GM21423 (cell line): Measurements from ENCODE around the gene SNX15.
"Not testable (repeated sequence)": the region's sequence is repeated elsewhere in the genome, so short reads cannot be mapped to it uniquely, and the experiment has no call there.

ENCODE experiments used
- ATAC-seq: cut with Tn5 transposase; IDR thresholded peaks from one replicate; pipeline ENCODE4 v1.9.1; 2021; ENCODE audit warnings: mild to moderate bottlenecking, moderate library complexity; ENCODE audit not compliant: unreplicated experiment

SNX15 gene, protein sequence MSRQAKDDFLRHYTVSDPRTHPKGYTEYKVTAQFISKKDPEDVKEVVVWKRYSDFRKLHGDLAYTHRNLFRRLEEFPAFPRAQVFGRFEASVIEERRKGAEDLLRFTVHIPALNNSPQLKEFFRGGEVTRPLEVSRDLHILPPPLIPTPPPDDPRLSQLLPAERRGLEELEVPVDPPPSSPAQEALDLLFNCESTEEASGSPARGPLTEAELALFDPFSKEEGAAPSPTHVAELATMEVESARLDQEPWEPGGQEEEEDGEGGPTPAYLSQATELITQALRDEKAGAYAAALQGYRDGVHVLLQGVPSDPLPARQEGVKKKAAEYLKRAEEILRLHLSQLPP

DNA sequence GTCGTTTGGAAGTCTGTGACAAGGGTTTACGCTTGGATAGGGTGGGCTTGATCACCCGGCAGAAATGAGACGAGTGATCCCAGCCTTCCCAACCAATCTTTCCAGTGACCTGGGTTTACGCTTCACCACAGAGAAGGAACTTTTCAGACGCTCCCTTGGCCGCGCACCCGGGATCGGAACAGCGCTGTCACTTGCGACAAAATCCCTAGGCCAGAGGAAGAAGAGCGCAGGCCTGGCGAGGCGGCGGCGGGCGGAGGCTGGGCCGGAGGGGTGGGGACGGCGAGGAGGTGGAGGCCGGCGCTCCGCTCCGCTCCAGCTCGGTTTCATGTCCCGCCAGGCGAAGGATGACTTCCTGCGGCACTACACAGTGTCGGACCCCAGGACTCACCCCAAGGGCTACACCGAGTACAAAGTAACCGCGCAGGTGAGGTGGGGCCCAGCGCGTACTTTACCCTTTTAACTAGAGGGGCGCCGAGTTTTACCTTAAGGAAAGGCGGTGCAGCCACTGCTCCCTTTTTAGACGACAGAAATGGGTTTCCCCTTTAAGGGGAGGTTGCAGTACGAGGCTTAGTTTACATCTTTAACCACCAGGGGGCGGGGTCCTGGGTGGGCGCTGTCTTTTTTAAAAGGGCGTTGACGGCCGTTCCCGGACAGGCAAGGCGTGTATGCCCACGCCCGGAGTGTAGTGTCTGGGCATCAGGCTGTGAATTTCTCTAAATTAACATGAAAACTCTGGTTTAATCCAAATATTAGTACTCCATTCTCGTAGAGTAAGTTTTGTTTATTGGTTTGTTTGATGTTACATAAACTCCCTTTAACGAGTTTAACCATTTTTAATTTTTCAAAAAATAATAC, at the start of gene SNX15:
SNX15 (plus strand) TSS at position 227 of the 855 bp plus-strand sequence; CDS start at position 326, 99 bp downstream.
- peak; percentile 82 for ATAC-seq

DNA sequence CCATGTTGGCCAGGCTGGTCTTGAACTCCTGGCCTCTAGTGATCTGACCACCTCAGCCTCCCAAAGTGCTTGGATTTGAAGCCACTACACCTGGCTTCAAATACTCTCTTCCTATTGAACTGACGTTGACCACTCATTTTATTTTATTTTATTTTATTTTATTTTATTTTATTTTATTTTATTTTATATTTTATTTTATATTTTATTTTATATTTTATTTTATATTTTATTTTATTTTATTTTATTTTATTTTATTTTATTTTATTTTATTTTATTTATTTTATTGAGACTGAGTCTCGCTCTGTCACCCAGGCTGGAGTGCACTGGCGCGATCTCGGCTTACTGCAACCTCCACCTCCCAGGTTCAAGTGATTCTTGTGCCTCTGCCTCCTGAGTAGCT, 43.9 kb upstream of the SNX15 start:
- ATAC-seq, result not testable (repeated sequence)

DNA sequence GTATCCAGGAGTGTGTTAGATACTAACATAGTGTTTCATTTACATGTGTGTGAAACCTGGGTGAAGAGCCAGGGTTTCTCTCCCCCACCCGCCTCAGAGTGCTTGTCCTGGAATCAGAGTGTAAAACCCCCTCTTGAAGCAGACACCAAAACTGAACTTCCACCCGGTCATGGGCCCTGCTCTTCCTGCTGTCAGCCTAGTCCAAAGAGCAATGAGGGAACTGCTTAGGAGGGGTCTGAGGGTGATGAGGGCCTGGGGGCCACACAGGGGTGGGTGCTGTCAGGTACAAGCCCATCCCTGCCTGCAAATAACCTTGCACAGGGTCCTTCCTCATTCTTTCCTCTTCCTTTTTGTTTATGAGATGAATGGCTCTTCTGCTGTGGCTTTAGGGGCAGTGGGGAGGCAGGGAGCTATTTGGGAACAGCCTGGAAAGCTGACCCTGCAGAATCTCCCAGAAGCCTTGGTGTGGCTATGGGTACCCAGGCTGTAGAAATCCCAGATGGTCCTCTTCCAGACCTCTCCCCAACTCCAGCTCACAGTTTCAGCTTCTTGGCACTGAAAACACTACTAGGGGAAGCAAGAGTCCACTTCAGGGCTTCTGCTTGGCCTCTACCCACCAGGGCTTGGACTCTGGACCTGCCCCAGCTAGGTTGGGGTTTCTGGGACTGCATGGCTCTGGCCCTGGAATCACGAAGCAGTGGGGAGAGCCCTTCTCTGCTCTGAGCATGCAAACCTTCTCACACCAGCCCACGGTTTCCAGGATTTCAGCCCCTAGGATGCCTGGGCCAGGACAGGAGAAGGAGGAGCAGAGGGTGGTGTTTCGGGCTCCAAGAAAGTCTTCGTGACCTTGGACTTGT, 39.0 kb upstream of the SNX15 start:
- no peak for ATAC-seq

DNA sequence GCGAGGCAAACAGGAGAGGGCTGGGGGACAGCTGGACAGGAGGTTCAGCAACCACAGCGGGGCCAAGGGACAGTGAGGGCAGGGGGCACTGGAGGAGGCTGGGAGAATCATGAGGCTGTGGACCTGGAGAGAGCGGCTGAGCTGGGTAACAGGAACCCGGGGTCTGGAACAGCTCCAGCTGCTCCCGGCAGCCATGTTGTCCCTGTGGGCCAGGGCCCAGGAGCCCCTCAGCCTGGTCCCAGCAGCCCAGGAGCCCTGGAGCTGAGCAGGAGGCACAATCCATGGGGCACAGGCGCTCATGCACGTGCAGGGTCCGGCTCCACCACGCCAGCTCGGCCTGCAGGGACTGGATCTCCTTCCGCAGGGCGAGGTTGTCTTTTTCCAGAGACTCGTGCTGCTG, 37.8 kb upstream of the SNX15 start:
- ATAC-seq, result no peak

DNA sequence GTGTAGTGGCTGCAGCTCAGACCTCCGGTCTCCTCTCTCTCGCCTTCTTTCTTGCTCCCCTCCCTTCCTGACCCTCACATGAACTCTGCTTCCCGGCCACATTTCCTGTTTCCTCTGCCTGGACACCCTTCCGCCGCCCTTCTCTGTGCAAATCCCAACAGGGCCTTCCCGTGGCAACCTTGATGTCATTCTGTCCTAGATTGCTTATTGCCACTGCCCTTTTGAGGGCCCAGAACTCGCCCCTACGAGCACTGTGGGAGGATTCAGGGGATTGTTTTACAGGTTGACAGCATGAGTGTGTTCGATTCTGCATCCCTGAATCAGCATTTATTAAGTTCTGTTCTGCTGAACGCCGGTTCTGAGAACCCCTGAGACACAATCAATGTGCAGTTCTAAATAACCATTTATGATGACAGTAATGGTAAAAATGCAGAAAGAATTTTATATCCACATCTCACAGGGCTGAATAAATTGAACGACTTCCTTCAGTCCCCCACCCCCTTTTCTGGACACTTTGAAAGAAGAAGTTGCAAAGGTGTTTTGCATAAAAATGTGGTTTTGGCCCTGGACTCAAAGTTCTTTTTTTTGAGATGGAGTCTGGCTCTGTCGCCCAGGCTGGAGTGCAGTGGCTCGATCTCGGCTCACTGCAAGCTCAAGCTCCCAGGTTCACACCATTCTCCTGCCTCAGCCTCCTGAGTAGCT, 36.9 kb upstream of the SNX15 start:
- ATAC-seq, result no peak

DNA sequence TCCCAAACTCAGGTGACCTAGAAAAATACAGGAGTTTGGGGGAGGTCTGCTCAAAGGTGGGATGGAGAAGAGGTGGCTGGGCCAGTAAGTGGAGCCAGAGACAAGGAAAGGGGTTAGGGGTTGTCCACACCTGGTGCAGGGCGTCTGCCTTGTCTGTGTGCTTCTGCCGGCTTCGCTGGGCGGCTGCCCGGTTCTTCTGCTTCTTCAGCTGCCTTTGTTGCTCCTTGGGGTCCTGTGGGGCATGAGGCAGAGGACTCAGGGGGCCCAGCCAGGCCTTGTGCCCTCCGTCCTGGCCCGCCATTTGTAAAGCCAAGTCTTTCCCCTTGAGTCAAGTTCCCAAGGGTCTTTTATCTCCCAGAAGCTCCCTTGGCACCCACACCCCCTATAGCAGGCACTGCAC, 32.9 kb upstream of the SNX15 start:
- ATAC-seq, result no peak

DNA sequence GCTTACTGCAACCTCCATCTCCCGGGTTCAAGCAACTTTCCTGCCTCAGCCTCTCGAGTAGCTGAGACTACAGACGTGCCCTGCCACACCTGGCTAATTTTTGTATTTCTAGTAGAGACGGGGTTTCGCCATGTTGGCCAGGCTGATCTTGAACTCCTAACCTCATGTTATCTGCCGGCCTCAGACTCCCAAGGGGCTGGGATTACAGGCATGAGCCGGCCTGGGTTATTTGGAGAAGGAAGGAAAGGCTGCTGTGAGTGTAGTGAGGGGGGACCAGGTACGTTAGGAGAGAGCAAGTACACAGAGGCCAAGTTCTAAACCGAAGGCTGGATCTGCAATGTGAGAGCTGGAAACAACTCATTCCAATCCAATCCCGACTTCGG, 30.9 kb upstream of the SNX15 start:
- ATAC-seq, result no peak

DNA sequence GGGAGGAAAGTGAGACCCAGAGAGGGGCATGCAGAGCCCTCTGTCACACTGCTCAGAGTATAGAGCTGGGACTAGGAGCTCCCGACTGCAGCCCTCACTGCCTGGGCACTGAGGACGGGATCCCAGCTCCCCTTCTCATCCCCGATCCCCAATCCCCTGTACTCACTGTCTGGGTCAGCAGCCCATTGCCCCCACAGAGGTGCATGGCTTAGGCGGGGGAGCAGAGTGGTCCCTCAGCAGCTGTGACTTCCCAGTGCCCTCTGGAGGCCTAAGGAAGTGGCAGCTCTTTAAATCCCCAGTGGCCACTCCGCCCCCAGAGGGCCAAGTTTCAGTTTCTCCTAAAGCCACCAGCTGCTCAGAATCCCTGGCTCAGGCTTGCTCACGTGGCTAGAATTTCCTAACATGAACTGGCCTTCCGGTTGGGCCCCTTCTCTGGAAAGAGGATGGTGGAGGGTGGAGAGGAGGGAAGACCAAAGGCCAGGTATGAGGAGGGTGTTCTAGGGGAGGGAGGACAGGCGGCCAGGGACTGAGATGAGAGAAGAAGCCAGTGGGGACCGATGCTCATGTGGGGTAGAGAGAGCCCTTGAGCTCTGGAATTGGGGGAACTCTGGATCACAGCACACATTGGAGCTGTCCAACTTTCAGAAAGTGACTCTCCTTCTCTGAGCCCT, 30.4 kb upstream of the SNX15 start, which contains the start of gene BATF2:
BATF2 (minus strand) TSS at position 262 of the 671 bp plus-strand sequence; CDS start at position 205, 57 bp downstream.
- no peak for ATAC-seq

DNA sequence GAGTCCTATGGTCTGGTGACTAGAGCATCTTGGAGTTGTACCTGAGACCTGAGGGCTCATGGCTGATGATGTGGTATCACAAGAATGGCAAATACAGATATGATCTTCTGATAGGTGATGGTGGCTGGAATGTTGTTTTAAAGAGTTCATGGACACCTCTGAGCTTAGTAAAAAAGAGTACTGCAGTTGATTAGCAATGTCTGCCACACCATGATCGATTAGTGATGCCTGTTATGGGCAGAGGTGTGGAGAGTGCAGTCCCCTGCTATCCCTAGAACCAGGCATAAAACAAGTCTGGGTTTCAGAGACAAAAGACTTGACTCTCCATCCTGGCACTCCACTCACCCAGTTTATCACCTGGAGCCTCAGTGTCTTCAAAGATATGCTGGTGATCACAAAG, 29.1 kb upstream of the SNX15 start:
- ATAC-seq, result no peak

DNA sequence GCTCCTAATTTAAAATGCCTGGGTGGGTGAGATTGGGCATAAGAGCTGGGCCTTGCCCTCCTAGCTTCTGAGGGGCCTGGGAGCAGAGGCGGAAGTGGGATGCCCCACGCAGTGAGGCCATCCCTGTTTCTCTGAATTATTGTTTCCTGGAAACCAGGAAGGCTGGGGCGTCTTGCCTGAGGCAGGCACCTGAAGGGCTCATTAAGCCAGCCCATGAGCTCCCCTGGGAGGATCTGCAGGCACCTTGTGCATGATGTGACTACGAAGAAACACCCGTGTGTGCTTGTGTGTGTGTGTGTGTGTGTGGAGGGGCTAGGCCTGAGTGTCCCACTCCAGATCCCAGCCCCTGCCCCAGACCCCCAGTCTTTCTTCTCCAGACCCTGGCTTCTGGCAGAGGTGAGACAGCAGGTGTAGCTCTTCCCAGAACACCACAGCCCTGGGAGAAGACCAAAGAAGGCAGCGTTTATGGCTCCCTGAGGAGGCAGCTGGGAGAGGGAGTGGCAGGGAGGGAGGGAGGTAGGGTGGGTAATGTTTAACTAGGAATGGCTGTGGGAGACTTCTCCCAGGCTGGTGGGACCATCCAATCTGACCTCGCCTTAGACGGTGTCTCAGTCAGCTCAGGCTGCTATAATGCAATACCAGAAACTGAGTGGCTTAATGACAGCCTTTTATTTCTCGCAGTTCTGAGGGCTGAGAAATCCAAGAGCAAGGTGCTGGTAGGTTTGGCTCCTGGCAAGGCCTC, 28.4 kb upstream of the SNX15 start:
- ATAC-seq, result no peak

DNA sequence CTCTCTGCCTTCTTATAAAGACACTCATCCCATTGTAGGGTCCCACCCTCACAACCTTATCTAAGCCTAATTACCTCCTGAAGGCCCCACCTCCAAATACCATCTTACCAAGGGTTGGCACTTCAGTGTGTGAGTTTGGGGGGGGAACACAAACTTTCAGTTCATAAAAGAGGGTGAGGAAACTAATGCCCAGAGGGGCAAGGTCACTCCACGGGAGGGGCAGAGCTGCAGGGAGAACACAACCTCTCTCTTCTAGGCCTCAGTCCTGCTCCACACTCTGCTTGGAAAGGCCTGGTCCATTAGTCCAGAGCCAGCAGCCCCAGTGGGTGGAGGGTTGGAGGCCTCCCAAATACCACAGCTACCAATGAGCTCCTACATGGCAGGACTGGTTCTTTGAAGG, 27.8 kb upstream of the SNX15 start:
- no peak for ATAC-seq

DNA sequence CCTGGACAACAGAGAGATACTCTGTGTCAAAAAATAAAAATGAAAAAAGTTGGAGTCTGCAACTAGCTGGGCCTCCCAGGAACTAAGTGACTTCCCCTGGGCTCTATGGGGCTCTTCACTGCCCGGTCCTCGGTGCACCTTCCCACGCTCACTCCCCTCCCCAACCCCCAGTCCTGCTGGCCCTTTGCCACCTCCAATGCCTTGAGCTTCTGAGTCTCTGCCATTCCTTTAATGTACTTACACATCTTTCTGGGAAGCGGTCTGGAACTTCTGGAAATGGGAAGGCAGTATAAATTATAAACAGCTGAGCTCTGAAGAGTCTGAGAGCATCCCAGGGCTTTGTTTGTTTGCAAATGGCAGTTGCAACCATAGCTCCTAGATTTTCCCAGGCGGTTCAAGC, 24.5 kb upstream of the SNX15 start:
- ATAC-seq, result no peak

DNA sequence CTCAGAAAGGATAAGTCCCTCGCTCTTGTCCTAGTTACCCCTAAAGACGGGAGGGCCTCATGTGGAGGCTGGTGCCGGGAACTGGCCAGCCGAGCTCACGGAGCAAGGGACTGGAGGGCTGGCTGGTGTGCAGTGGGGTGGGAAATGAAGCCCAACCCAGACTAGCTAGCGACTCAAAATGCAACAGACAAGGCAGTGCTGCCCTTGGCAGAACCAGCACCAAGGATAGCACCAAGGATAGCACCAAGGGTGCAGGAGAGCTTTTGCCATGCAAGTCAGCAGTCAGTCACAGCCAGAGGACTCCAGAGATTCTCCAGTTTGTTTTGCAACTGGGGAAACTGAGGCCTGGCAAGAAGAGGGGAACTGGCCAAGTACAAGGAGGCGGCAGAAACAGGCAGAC, 24.0 kb upstream of the SNX15 start:
- no peak for ATAC-seq

DNA sequence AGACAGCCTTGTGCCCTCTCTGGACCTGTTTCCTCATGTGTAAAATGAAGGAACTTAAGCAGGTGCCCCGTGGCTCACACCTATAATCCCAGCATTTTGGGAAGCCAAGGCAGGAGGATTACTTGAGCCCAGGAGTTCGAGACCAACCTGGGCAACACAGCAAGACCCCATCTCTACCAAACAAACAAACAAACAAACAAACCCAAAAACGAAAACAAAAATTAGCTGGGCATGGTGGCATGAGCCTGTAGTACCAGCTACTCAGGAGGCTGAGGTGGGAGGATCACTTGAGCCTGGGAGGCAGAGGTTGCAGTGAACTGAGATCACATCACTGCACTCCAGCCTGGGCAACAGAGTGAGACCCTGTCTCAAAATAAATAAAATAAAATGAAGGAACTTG, 23.3 kb upstream of the SNX15 start:
- ATAC-seq, result not testable (repeated sequence)

DNA sequence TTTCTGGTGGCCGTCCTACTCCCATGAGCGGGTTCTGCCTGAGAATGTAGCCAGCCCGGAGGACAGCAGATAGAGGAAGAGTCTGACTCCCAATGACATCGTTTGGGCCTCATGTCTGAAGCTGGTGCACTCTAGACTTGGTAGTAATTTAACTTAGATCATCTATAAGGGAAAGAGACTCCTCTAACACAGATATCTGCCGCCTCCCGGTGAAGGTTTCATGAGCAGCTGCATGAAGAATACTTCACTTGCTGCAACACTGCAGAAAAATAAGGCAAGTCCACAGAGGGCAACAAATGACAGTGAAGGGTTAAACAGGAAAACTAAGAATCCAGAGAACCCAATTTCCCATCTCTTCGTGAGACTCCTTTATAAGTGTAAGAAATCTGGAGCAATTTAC, 19.2 kb upstream of the SNX15 start:
- ATAC-seq, result no peak

DNA sequence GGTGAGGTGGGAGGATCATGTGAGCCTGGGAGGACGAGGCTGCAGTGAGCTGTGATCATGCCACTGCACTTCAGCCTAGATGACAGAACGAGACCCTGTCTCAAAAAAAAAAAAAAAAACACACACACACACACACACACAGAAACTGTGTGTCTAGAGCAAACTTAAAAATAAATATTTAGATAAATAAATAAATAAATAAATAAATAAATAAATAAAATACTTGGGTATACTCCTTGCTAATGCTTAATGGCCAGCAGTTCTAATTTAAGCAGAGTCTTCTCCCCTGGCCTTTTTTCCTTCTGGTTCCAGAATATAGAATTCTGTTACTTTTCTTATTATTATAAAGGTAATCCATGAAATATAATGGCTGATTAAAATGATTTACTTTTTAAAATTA, 18.4 kb upstream of the SNX15 start:
- ATAC-seq, result no peak

DNA sequence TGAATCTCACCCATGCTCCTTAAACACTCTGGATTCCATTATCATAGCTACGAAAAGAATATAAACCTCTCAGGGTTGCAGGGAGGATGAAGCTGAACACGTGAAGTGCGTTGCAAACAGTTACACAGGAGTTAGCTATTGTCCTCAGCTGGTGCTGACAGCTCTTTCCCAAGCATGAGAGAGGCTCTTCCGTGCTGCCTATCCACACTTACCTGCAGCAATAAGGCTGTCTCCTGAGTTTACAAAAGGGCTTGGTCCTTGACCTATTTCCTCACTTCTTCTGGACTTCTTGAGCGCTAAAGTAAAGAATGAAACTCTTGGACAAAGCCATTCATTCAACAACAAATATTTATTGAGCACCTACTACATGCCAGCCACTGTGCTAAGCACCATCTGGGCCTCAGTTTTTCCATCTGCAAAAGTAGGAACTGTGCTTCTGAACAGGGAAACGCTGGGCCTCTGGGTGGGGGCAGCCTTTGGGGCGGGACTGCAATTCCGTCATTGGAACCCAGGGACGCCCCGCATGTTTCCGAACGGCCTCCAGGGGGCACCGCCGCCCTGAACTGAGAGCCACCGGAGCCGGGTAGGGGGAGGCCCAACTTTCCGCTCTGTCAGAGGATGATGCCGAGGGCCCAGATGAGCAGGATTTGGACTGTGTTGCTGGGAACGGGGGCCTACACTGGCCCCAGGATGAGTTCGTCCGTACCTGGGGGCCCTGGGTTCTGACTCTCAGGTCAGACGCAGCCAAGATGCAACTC, 13.9 kb upstream of the SNX15 start:
- ATAC-seq, result peak; percentile 39

DNA sequence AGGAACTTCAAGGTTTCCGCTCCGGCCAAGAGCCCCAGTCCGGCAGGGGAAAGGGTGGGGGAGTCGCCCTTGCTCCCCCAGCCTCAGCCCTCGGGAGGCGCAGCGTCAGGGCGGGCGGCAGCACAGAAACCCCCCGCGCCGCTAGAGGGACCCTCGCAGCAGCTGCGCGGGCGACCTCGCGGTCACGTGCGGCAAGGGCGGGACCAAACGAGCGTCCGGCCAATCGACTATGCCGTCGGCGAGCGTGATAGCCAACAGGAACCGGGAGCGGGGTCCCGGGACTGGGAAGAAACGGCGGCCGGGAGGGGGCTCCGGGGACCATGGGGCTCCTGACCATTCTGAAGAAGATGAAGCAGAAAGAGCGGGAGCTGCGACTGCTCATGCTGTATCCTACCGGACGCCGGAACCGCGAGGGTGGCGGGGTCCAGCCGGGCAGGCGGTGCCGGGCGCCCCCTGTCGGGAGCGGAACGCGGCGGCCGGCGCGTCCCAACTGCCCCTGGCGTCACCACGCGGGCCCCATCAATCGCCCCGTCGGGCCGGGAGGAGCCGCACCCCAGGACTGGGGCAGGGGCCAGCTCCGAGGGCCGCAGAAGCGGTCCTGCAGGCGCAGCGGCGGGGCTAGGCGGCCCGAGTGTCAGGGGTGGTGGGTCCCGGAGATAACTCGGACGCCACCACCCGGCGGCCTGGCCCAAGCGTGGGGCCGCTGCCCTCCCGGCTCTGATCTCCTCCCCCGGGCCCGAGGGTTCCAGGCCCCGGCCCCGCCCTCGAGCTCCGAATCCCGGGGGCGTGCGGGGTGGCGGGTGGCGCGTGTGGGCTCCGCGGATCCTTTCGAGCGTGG, 13.1 kb upstream of the SNX15 start, which contains the start of gene ARL2:
ARL2 (plus strand) TSS at position 273 of the 838 bp plus-strand sequence; CDS start at position 321, 48 bp downstream.
- peak; percentile 77 for ATAC-seq
